Esophagus (tissue), 2 donors: ENCODE results near the gene HLX. TPM values are rescaled to one million over a fixed set of nuclear protein-coding genes. Genes with fewer than 3 reads are reported as not detected.

Source experiments
- H3K27ac ChIP-seq, 2 donors: one replicate each; pipeline ENCODE4 v1.5.1; 2013; ENCODE audit warnings: low read depth in 2 of 2, mild to moderate bottlenecking in 2 of 2, inconsistent platforms in 1 of 2, low read length in 1 of 2, moderate library complexity in 1 of 2
- H3K27me3 ChIP-seq, 2 donors: one replicate each; pipeline ENCODE4 v1.6.1; 2013; ENCODE audit warnings: low read length in 2 of 2, control low read depth in 1 of 2, mild to moderate bottlenecking in 1 of 2; ENCODE audit not compliant: insufficient read depth in 2 of 2, control insufficient read depth in 1 of 2
- H3K36me3 ChIP-seq, 2 donors: one replicate each; pipeline ENCODE4 v1.6.1; 2013; ENCODE audit warnings: low read length in 1 of 2; ENCODE audit not compliant: control insufficient read depth in 2 of 2, insufficient read depth in 2 of 2
- H3K4me1 ChIP-seq, 2 donors: one replicate each; pipeline ENCODE4 v1.6.1; 2013; ENCODE audit warnings: low read length in 1 of 2; ENCODE audit not compliant: control insufficient read depth in 2 of 2, insufficient read depth in 2 of 2
- H3K4me3 ChIP-seq, 2 donors: one replicate each; pipeline ENCODE4 v1.5.1; 2013; ENCODE audit warnings: low read length in 2 of 2, mild to moderate bottlenecking in 2 of 2, low read depth in 1 of 2, moderate library complexity in 1 of 2
- H3K9me3 ChIP-seq, 2 donors: one replicate each; pipeline ENCODE4 v1.6.1; 2013; ENCODE audit warnings: mild to moderate bottlenecking in 2 of 2, low read depth in 1 of 2, low read length in 1 of 2, moderate library complexity in 1 of 2; ENCODE audit not compliant: control insufficient read depth in 2 of 2, insufficient read depth in 1 of 2
- WGBS, 2 donors: extraction: QIAGEN DNeasy Blood & Tissue Kit; methylation state at CpG; one replicate each; pipeline ENCODE4 v1.1.7; 2013; 5-methylcytosine and 5-hydroxymethylcytosine counted together
- polyA plus RNA-seq, 2 donors: library from polyadenylated mRNA; stranded (reverse); fragments of 200-250 nt; gene quantifications; one replicate each; pipeline ENCODE4 v1.2.3, GENCODE V29; 2013
- donor health status: healthy with polysubstance abuse.
- donor health status: Bipolar disorder and iron deficiency.

The HLX gene
- polyA plus RNA-seq, 2 donors = 1.4 to 1.8 TPM

- WGBS, 2 donors = 22 to 35% methylated on average over 37 of the region's 37 CpGs
Measured at GRCh38 chr1:220880726-220881506, 1.7 kb downstream of the HLX start.

GRCh38 chr1:220882061-220882891 is 3.0 kb downstream of the HLX start:
- WGBS, 2 donors = 59 to 73% methylated on average over 34 of the region's 34 CpGs
- Histone ChIP-seq H3K27me3 (peaks cover 3 to 13% of the 10 kb centered on the region in 2 donors), H3K27ac (no peak overlapping the region), H3K36me3 (peaks cover 0 to 5% of the 10 kb centered on the region in 2 donors), H3K4me3 (peak overlapping the region in 1 of 2 donors; percentile 32), H3K9me3 (no peaks in the 10 kb centered on the region), H3K4me1 (peaks cover 5 to 9% of the 10 kb centered on the region in 2 donors)

More at GRCh38 chr1:220880726-220881506, 1.7 kb downstream of the HLX start:
- peak overlapping the region in 1 of 2 donors; percentile 3 for H3K27ac ChIP-seq
- H3K36me3 ChIP-seq = peaks cover 0 to 5% of the 10 kb centered on the region in 2 donors
- no peaks in the 10 kb centered on the region for H3K9me3 ChIP-seq
- H3K27me3 ChIP-seq = peaks cover 3 to 11% of the 10 kb centered on the region in 2 donors
- peak overlapping the region; percentile 3 to 32 for H3K4me3 ChIP-seq
- peaks cover 5 to 9% of the 10 kb centered on the region in 2 donors for H3K4me1 ChIP-seq

- Histone ChIP-seq H3K9me3 (no peaks in the 10 kb centered on the region), H3K4me1 (peaks cover 2 to 5% of the 10 kb centered on the region in 2 donors), H3K4me3 (no peak overlapping the region), H3K27me3 (peaks cover 3 to 18% of the 10 kb centered on the region in 2 donors), H3K27ac (no peak overlapping the region), H3K36me3 (peaks cover 0 to 5% of the 10 kb centered on the region in 2 donors)
- WGBS, 2 donors = 53 to 57% methylated on average over 55 to 59 of the region's 59 CpGs
Measured at GRCh38 chr1:220884109-220884980, 5.1 kb downstream of the HLX start.

- H3K36me3 ChIP-seq = peaks cover 0 to 5% of the 10 kb centered on the region in 2 donors
- H3K9me3 ChIP-seq = no peaks in the 10 kb centered on the region
- 78 to 89% methylated on average over 19 of the region's 19 CpGs for WGBS, 2 donors
- no peak overlapping the region for H3K4me3 ChIP-seq
- peaks cover 2 to 5% of the 10 kb centered on the region in 2 donors for H3K4me1 ChIP-seq
- no peak overlapping the region for H3K27ac ChIP-seq
- peaks cover 3 to 13% of the 10 kb centered on the region in 2 donors for H3K27me3 ChIP-seq
Measured at GRCh38 chr1:220884981-220885918, 6.0 kb downstream of the HLX start.

GRCh38 chr1:220885971-220886370 is 6.7 kb downstream of the HLX start:
- Histone ChIP-seq H3K27ac (no peak overlapping the region), H3K4me1 (peaks cover 2 to 5% of the 10 kb centered on the region in 2 donors), H3K36me3 (peaks cover 0 to 5% of the 10 kb centered on the region in 2 donors), H3K4me3 (no peak overlapping the region), H3K9me3 (no peaks in the 10 kb centered on the region), H3K27me3 (peaks cover 7 to 14% of the 10 kb centered on the region in 2 donors)
- WGBS, 2 donors = 81 to 91% methylated on average over 3 of the region's 3 CpGs

- Histone ChIP-seq H3K27ac (no peak overlapping the region), H3K4me1 (peaks cover 2 to 5% of the 10 kb centered on the region in 2 donors), H3K4me3 (no peak overlapping the region), H3K9me3 (peaks cover 0 to 3% of the 10 kb centered on the region in 2 donors), H3K36me3 (peaks cover 0 to 5% of the 10 kb centered on the region in 2 donors), H3K27me3 (peaks cover 7 to 13% of the 10 kb centered on the region in 2 donors)
- 75 to 76% methylated on average over 26 of the region's 26 CpGs for WGBS, 2 donors
Measured at GRCh38 chr1:220886470-220887201, 7.4 kb downstream of the HLX start.

GRCh38 chr1:220887202-220887519 is 7.9 kb downstream of the HLX start:
- H3K4me3 ChIP-seq = no peak overlapping the region

More at GRCh38 chr1:220887202-220887519, 7.9 kb downstream of the HLX start:
- 37 to 49% methylated on average over 11 of the region's 11 CpGs for WGBS, 2 donors
- Histone ChIP-seq H3K4me1 (peaks cover under 1 to 5% of the 10 kb centered on the region in 2 donors), H3K36me3 (peaks cover 0 to 5% of the 10 kb centered on the region in 2 donors), H3K27ac (no peak overlapping the region), H3K27me3 (peaks cover 7 to 18% of the 10 kb centered on the region in 2 donors), H3K9me3 (peaks cover 0 to 8% of the 10 kb centered on the region in 2 donors)
